Glutamatergic neuron (in vitro differentiated cells): ENCODE measurements around the gene TUBB1. TPM values are rescaled to one million over a fixed set of nuclear protein-coding genes. Genes with fewer than 3 reads are reported as not detected.

Source experiments
- DNase-seq: peaks from one replicate; pipeline ENCODE4 v3.0.0; 2022
- H3K27ac Mint-ChIP-seq: one replicate; pipeline ENCODE4 v1.8.0; 2020; ENCODE audit warnings: mild to moderate bottlenecking, mixed read lengths, inconsistent platforms; ENCODE audit not compliant: unreplicated experiment
- H3K27me3 Mint-ChIP-seq: one replicate; pipeline ENCODE4 v1.8.0; 2020; ENCODE audit warnings: mild to moderate bottlenecking, moderate library complexity, mixed read lengths, inconsistent platforms; ENCODE audit not compliant: unreplicated experiment
- H3K36me3 Mint-ChIP-seq: one replicate; pipeline ENCODE4 v1.8.0; 2020; ENCODE audit warnings: mild to moderate bottlenecking, mixed read lengths, inconsistent platforms; ENCODE audit not compliant: unreplicated experiment
- H3K4me1 Mint-ChIP-seq: one replicate; pipeline ENCODE4 v1.8.0; 2020; ENCODE audit warnings: mild to moderate bottlenecking, low read depth, mixed read lengths, inconsistent platforms; ENCODE audit not compliant: unreplicated experiment
- H3K4me3 Mint-ChIP-seq: one replicate; pipeline ENCODE4 v1.8.0; 2020; ENCODE audit warnings: mild to moderate bottlenecking, mixed read lengths, inconsistent platforms; ENCODE audit not compliant: unreplicated experiment
- H3K9me3 Mint-ChIP-seq: one replicate; pipeline ENCODE4 v1.8.0; 2020; ENCODE audit warnings: mild to moderate bottlenecking, moderate library complexity, mixed read lengths, inconsistent platforms; ENCODE audit not compliant: unreplicated experiment
- CTCF ChIP-seq: fragments of 200-600 bp; sonication (generic); IDR thresholded peaks from one replicate; pipeline ENCODE4 v1.5.0; 2021; ENCODE audit not compliant: partially characterized antibody, unreplicated experiment
- total RNA-seq: library from RNA; stranded (reverse); fragmentation: NEBNext Ultra II Directional; extraction: Animal tissue kit (Norgen Biotek cat#: 25700); gene quantifications from one replicate; pipeline ENCODE4 v1.2.1, GENCODE V29; 2021; ENCODE audit not compliant: unreplicated experiment

Gene TUBB1
- total RNA-seq, 1 donor from 2014 or later: not detected

DNA sequence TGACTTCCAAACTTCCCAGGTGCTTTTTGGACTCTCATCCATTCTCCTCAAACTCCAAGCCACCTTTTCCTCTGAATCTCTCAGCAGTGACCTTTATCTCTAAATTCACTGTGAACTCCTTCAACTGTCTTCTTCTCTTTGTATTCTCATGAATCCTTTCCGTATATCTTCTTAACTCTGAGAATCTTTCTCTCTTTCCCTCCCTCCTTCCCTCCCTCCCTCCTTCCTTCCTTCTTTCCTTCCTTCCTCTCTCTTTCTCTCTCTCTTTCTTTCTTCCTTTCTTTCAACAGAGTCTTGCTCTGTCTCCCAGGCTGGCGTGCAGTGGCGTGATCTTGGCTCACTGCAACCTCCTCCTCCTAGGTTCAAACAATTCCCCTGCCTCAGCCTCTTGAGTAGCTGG, 27.6 kb downstream of the TUBB1 start:
- no peak overlapping the region for H3K27ac Mint-ChIP-seq
- H3K9me3 Mint-ChIP-seq: peaks cover 4% of the 10 kb centered on the region
- no peak for TF ChIP-seq CTCF
- peaks cover 6% of the 10 kb centered on the region for H3K27me3 Mint-ChIP-seq
- DNase-seq: no peak
- peaks cover 6% of the 10 kb centered on the region for H3K36me3 Mint-ChIP-seq
- H3K4me1 Mint-ChIP-seq: peaks cover 15% of the 10 kb centered on the region
- no peak overlapping the region for H3K4me3 Mint-ChIP-seq

DNA sequence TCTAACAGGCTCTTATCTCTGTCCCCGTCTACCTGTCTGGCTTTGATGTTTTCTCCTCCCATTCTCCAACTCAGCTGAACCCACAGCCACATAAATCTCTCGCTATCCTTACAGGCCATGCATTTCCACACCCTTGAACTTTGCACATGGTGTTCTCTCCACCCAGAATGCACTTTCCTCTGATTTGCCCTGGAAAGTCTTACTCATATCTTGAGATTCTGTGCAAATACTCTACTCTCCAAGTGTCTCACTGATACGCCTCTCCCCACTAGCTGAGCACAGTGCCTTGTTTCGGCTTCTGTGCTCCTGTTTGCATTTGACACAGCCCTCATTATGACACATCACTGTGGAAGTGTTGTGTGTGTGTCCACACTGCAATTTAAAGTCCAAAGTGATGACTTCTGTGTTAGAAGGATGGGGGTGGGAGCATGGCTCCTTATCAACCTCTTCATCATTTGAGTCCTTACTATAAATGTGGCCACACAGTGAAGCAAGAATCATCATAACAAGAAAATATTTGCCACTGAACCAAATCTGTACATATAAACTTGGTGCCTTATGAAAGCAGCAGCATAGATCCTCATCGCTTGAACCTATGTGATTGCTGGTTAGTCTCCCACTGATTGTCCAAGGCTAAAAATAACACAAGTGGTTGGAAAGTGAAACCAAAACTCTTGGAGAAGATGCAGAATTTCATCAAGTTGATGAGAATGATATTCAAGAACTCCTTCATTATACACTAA, 28.9 kb downstream of the TUBB1 start:
- DNase-seq: no peak
- H3K9me3 Mint-ChIP-seq: peaks cover 4% of the 10 kb centered on the region
- H3K4me1 Mint-ChIP-seq: peaks cover 17% of the 10 kb centered on the region
- peaks cover 6% of the 10 kb centered on the region for H3K27me3 Mint-ChIP-seq
- H3K36me3 Mint-ChIP-seq: peaks cover 6% of the 10 kb centered on the region
- H3K27ac Mint-ChIP-seq: no peak overlapping the region
- no peak for TF ChIP-seq CTCF
- no peak overlapping the region for H3K4me3 Mint-ChIP-seq

GRCh38 chr20:59048681-59049030, 29.4 kb downstream of the TUBB1 start:
- H3K27me3 Mint-ChIP-seq: peaks cover 6% of the 10 kb centered on the region
- no peak for DNase-seq
- H3K4me3 Mint-ChIP-seq: no peak overlapping the region
- H3K4me1 Mint-ChIP-seq: peaks cover 13% of the 10 kb centered on the region
- TF ChIP-seq CTCF: no peak
- peaks cover 2% of the 10 kb centered on the region for H3K9me3 Mint-ChIP-seq
- peaks cover 6% of the 10 kb centered on the region for H3K36me3 Mint-ChIP-seq
- H3K27ac Mint-ChIP-seq: no peak overlapping the region

- no peak for TF ChIP-seq CTCF
- no peak for DNase-seq
- no peak overlapping the region for H3K4me3 Mint-ChIP-seq
- H3K36me3 Mint-ChIP-seq: peaks cover 11% of the 10 kb centered on the region
- H3K9me3 Mint-ChIP-seq: peaks cover 2% of the 10 kb centered on the region
- H3K27me3 Mint-ChIP-seq: peaks cover 6% of the 10 kb centered on the region
- peaks cover 12% of the 10 kb centered on the region for H3K4me1 Mint-ChIP-seq
- no peak overlapping the region for H3K27ac Mint-ChIP-seq
These were observed 31.2 kb downstream of the TUBB1 start for GRCh38 chr20:59050437-59050836.

DNA sequence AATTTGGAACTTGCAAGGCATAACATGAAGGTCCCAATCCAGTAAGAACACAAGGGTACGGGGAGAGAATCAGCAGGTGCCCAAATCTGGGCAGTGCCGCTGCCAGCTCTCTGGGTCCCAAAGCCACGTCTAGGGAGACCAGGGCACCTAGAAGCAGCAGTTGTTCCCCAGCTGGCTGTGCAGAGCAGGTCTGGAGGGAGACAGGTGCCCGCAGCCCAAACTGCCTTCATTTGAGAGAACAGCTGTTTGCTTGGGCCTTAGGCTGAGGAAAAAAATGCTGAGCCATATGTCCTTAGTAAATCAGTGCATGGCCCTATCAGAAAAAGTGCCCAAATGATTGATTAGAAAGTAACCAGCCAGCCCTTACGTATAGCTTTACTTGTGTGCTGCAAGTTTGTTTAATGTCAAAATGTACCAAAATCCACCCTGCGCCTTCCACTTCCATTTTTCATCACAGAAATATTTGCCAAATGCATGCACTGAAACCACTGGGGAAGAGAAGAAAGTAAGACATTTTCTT, 32.5 kb downstream of the TUBB1 start:
- peaks cover 2% of the 10 kb centered on the region for H3K9me3 Mint-ChIP-seq
- H3K36me3 Mint-ChIP-seq: peaks cover 11% of the 10 kb centered on the region
- H3K4me1 Mint-ChIP-seq: peaks cover 12% of the 10 kb centered on the region
- peak overlapping the region; percentile 12 for H3K4me3 Mint-ChIP-seq
- no peak for TF ChIP-seq CTCF
- peaks cover 6% of the 10 kb centered on the region for H3K27me3 Mint-ChIP-seq
- peak overlapping the region; percentile 65 for H3K27ac Mint-ChIP-seq
- peak; percentile 28 for DNase-seq
